Measurements from ENCODE around the gene MRPS10. TPM values are rescaled to one million over a fixed set of nuclear protein-coding genes. Genes with fewer than 3 reads are reported as not detected.
A peak's percentile ranks its signal among the peaks of the same experiment; 100 is the strongest.

The MRPS10 gene
- total and polyA plus RNA-seq, 7 donors, result 27.7 to 41.4 (median 33.0) TPM

DNA sequence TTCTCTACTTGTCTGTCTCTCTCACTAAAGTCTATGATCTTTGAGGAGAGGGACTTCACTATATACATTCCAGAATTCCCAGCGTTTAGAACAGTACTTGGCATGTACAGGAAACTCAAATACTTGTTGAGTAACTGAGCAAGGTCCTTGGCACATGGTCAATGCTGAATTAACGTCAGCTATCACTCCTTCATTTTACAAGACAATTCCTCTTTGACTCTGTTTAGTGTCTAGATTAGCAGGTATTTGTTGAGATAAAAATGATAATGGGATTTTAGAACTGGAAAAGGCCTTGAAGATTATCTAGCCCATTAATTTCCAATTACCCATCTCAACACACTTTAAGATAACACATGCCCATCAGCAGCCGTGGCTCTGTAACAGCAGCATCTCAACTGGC lies 16.3 kb downstream of the MRPS10 start:
- H3K27ac ChIP-seq, result peak overlapping the region in 2 of 4 donors; percentile 1 to 80
- peaks cover 0 to 37% (median 1%) of the 10 kb centered on the region in 4 donors for H3K36me3 ChIP-seq
- TF ChIP-seq EP300 (IDR thresholded peaks at IDR 0.05) (no peak), POLR2A (IDR thresholded peaks at IDR 0.05) (no peak)
- H3K9me3 ChIP-seq, result no peaks in the 10 kb centered on the region
- WGBS, 2 donors, result 48 to 74% methylated on average over 3 of the region's 3 CpGs
- H3K4me1 ChIP-seq, result peaks cover 0 to 35% (median 24%) of the 10 kb centered on the region in 4 donors
- DNase-seq, result no peak
- H3K27me3 ChIP-seq, result no peaks in the 10 kb centered on the region
- intact Hi-C loops (cut with DNase I), result no loop called here
- H3K4me3 ChIP-seq, result no peak overlapping the region

DNA sequence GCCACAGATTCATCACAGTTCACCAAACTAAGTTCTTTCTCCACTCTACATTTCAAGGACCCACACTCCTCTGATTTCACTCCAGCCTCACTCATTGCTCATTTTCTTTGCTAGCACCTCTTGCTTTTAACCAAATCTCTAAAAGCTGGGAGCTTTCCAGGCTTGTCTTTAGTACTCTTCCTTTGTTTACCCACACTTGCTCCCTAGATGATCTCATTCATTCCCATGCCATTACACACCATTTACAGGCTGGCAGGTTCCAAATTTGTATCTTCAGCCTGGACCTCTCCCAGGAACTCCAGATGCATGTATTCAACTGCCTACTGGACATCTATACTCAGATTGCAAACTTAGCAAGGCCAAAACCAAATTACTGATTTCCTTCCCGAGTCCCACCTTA lies 17.6 kb downstream of the MRPS10 start:
- H3K36me3 ChIP-seq, result peaks cover 0 to 24% (median 0%) of the 10 kb centered on the region in 4 donors
- WGBS, 2 donors, result 71 to 82% methylated on average over 1 of the region's 1 CpG
- H3K27ac ChIP-seq, result peak overlapping the region; percentile 46 to 80 (median 53)
- intact Hi-C loops (cut with DNase I), result no loop called here
- no peaks in the 10 kb centered on the region for H3K9me3 ChIP-seq
- peaks cover 0 to 35% (median 24%) of the 10 kb centered on the region in 4 donors for H3K4me1 ChIP-seq
- no peak overlapping the region for H3K4me3 ChIP-seq
- DNase-seq, result no peak
- H3K27me3 ChIP-seq, result no peaks in the 10 kb centered on the region
- TF ChIP-seq EP300 (IDR thresholded peaks at IDR 0.05), result peak in 1 of 4 donors; percentile 22
- TF ChIP-seq POLR2A (IDR thresholded peaks at IDR 0.05), result no peak
- TF ChIP-seq POLR2AphosphoS5 (IDR thresholded peaks at IDR 0.05), result peak in 2 of 4 donors; percentile 44 to 56

DNA sequence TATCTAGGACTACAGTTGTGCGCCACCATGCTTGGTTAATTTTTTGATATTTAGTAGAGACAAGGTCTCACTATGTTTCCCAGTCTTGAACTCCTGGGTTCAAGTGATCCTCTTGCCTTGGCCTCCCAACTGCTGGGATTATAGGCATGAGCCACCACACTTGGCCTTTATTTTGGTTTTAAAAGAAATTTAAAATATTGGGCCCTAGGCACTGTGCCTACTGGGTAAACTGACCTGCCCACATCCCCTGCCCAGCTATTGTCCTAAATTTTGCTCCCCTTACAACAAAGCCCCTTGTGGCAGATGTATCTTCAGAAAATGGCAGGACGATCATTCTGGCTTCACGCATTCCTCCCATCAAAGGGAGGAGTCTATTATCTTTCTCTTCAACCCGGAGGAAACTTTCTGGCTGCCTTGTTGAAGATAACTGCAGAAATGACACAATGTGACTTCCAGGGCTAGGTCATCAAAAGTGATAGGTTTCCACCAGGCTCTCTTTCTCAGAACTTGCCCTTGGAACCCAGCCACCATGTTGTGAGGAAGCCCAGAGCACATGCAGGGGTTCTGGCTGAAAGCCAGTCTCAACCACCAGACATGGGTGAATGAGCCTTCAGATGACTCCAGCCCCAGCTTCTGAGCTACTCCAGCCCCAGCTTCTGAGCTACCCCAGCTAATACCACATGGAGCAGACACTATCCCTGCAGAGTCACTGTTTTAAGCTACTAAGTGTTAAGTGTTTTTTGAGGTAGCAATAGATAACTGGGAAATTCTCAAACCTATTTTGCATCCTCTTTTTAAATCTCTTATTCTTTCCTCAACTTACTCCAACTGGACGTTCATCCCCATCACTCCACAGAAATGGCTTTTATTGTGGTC lies 18.3 kb downstream of the MRPS10 start:
- peak overlapping the region in 3 of 4 donors; percentile 46 to 80 (median 60) for H3K27ac ChIP-seq
- TF ChIP-seq POLR2A (IDR thresholded peaks at IDR 0.05) (no peak), EP300 (IDR thresholded peaks at IDR 0.05) (no peak), POLR2AphosphoS5 (IDR thresholded peaks at IDR 0.05) (no peak)
- TF ChIP-seq, protein P1, sequence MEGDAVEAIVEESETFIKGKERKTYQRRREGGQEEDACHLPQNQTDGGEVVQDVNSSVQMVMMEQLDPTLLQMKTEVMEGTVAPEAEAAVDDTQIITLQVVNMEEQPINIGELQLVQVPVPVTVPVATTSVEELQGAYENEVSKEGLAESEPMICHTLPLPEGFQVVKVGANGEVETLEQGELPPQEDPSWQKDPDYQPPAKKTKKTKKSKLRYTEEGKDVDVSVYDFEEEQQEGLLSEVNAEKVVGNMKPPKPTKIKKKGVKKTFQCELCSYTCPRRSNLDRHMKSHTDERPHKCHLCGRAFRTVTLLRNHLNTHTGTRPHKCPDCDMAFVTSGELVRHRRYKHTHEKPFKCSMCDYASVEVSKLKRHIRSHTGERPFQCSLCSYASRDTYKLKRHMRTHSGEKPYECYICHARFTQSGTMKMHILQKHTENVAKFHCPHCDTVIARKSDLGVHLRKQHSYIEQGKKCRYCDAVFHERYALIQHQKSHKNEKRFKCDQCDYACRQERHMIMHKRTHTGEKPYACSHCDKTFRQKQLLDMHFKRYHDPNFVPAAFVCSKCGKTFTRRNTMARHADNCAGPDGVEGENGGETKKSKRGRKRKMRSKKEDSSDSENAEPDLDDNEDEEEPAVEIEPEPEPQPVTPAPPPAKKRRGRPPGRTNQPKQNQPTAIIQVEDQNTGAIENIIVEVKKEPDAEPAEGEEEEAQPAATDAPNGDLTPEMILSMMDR (IDR thresholded peaks at IDR 0.05), result no peak
- no peaks in the 10 kb centered on the region for H3K27me3 ChIP-seq
- DNase-seq, result no peak
- 92 to 94% methylated on average over 5 of the region's 5 CpGs for WGBS, 2 donors
- H3K4me1 ChIP-seq, result peaks cover 0 to 35% (median 24%) of the 10 kb centered on the region in 4 donors
- intact Hi-C loops (cut with DNase I), result no loop called here
- H3K4me3 ChIP-seq, result no peak overlapping the region
- peaks cover 0 to 17% (median 0%) of the 10 kb centered on the region in 4 donors for H3K36me3 ChIP-seq
- no peaks in the 10 kb centered on the region for H3K9me3 ChIP-seq

DNA sequence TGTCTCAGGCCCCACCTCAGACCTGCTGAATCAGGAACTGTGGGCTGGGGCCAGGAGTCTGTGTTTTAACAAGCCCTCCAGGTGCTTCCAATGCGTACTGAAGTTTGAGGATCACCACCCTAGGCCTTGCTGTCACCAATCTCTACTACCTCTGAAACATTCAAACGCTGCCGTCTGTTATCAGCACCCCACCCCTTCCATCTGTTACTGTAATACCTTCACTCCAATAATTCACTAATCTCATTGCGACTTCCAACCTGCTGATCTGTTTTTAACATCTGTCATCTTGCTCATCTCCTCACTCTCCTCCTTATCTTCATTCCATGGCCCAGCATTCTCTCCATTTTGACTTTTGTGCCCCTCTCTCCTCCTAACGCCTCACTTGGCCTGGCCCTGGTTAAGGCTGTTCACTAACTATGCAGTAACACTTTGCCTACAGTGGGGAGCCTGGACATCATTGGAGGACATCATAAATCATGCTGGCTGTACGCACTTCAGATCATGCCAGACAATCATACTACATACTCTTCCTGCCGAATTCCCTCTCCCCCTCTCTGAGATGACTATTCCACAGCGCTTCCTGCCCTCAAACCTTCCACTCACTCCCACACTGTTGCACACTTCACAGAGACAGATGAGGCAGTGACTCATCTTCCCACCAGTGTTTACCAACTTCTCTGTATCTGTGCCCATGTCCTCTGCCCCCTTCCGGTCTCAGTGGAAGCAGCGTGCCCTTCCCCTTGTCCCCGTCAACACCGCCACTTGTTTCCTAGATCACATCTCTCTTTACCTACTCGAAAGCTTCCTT lies 19.9 kb downstream of the MRPS10 start:
- DNase-seq, result no peak
- Histone ChIP-seq H3K36me3 (peaks cover 0 to 1% (median 0%) of the 10 kb centered on the region in 4 donors), H3K27me3 (no peaks in the 10 kb centered on the region), H3K9me3 (no peaks in the 10 kb centered on the region), H3K4me1 (peaks cover 0 to 35% (median 24%) of the 10 kb centered on the region in 4 donors), H3K4me3 (no peak overlapping the region), H3K27ac (peak overlapping the region in 1 of 4 donors; percentile 54)
- WGBS, 2 donors, result 85% methylated on average over 13 of the region's 13 CpGs
- intact Hi-C loops (cut with DNase I), result no loop called here
- TF ChIP-seq POLR2AphosphoS5 (IDR thresholded peaks at IDR 0.05) (no peak), EP300 (IDR thresholded peaks at IDR 0.05) (no peak), POLR2A (IDR thresholded peaks at IDR 0.05) (no peak)
- TF ChIP-seq, protein P1 (IDR thresholded peaks at IDR 0.05), result no peak

DNA sequence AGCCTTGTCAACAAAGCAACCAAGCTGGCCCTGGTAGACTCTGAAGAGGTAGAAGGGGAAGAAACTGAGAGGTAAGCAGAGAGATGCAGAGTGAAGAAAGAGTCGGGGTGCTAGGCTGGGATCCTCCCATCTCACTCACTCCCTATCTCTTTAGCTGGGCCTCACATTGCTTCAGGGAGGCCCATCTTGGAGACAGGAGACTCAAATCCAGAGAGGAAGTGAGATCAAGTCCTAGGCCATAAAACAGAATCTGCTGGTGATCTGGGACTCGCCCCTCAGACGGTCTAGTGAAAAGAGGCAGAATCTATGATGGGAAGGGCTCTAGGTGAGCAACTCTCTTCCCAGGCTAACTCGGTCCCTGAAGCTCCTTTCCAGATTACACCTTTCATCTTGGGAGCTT lies 22.2 kb downstream of the MRPS10 start:
- Histone ChIP-seq H3K4me3 (no peak overlapping the region), H3K27ac (no peak overlapping the region), H3K36me3 (no peaks in the 10 kb centered on the region), H3K9me3 (no peaks in the 10 kb centered on the region), H3K27me3 (no peaks in the 10 kb centered on the region), H3K4me1 (peaks cover 0 to 18% (median 13%) of the 10 kb centered on the region in 4 donors)
- DNase-seq, result no peak
- intact Hi-C loops (cut with DNase I), result no loop called here
- 72 to 85% methylated on average over 4 of the region's 4 CpGs for WGBS, 2 donors
- TF ChIP-seq, protein P1 (IDR thresholded peaks at IDR 0.05), result no peak
- no peak for TF ChIP-seq POLR2AphosphoS5 (IDR thresholded peaks at IDR 0.05)
- TF ChIP-seq EP300 (IDR thresholded peaks at IDR 0.05), result no peak
- TF ChIP-seq POLR2A (IDR thresholded peaks at IDR 0.05), result no peak
